ENCODE results near the gene DISC1.

Gene DISC1

GRCh38 chr1:231861541-231862481 lies 235.2 kb downstream of the DISC1 start:
- no peak for FAIRE-seq

GRCh38 chr1:231862611-231863010 lies 236.0 kb downstream of the DISC1 start:
- no peak for FAIRE-seq

- FAIRE-seq: no peak
These were observed 238.7 kb downstream of the DISC1 start for GRCh38 chr1:231865331-231865730.

- peak; percentile 54 for FAIRE-seq
These were observed 240.1 kb downstream of the DISC1 start for GRCh38 chr1:231866392-231867331.

- FAIRE-seq: no peak
These were observed 241.0 kb downstream of the DISC1 start for GRCh38 chr1:231867607-231868006.

GRCh38 chr1:231869364-231869763 lies 242.8 kb downstream of the DISC1 start:
- no peak for FAIRE-seq

GRCh38 chr1:231871471-231871870 lies 244.9 kb downstream of the DISC1 start:
- no peak for FAIRE-seq

- no peak for FAIRE-seq
These were observed 245.3 kb downstream of the DISC1 start for GRCh38 chr1:231871878-231872277.

GRCh38 chr1:231872461-231872910 lies 245.9 kb downstream of the DISC1 start:
- no peak for FAIRE-seq

- no peak for FAIRE-seq
These were observed 252.1 kb downstream of the DISC1 start for GRCh38 chr1:231878737-231879136.

GRCh38 chr1:231879296-231879695 lies 252.7 kb downstream of the DISC1 start:
- FAIRE-seq: no peak

GRCh38 chr1:231882333-231882732 lies 255.7 kb downstream of the DISC1 start:
- no peak for FAIRE-seq

- no peak for FAIRE-seq
These were observed 256.2 kb downstream of the DISC1 start for GRCh38 chr1:231882790-231883189.

- FAIRE-seq: no peak
These were observed 256.8 kb downstream of the DISC1 start for GRCh38 chr1:231883382-231883781.

- no peak for FAIRE-seq
These were observed 258.7 kb downstream of the DISC1 start for GRCh38 chr1:231885209-231885854.

GRCh38 chr1:231887166-231887565 lies 260.6 kb downstream of the DISC1 start:
- FAIRE-seq: no peak

GRCh38 chr1:231887866-231888265 lies 261.3 kb downstream of the DISC1 start:
- FAIRE-seq: no peak

GRCh38 chr1:231890791-231891190 lies 264.2 kb downstream of the DISC1 start:
- no peak for FAIRE-seq

GRCh38 chr1:231893400-231894102 lies 267.0 kb downstream of the DISC1 start:
- FAIRE-seq: no peak

- FAIRE-seq: no peak
These were observed 270.2 kb downstream of the DISC1 start for GRCh38 chr1:231896806-231897205.

- no peak for FAIRE-seq
These were observed 272.5 kb downstream of the DISC1 start for GRCh38 chr1:231899046-231899445.

GRCh38 chr1:231899713-231900435 lies 273.3 kb downstream of the DISC1 start:
- FAIRE-seq: no peak

Data from A204.1 (cell line).